Pancreas (tissue), 10 donors: ENCODE measurements around the gene SIAH3. TPM values are rescaled to one million over a fixed set of nuclear protein-coding genes. Genes with fewer than 3 reads are reported as not detected.
"Not testable (repeated sequence)": the region's sequence is repeated elsewhere in the genome, so short reads cannot be mapped to it uniquely, and the experiment has no call there.

Experiments
- ATAC-seq, 4 donors: fragments of 200-7000 bp; cut with Tn5 transposase; one replicate each; pipeline versions ENCODE4 v1.8.0 to v1.9.1; 2020; ENCODE audit warnings: mild to moderate bottlenecking in 4 of 4, moderate library complexity in 4 of 4
- DNase-seq, 6 donors: peaks; one replicate each; pipeline ENCODE4 v3.0.0-alpha.2; 2020
- FAIRE-seq: peaks from 2 replicates; lab custom pipeline; 2012; peaks lifted over from hg19 to GRCh38; lab: Jason Lieb, UNC
- H3K27ac ChIP-seq, 4 donors: fragments of 200-600 bp; sonication (generic); 1 replicate in 3 of 4; 2 replicates in 1 of 4; pipeline versions ENCODE4 v1.5.0 to v1.8.0; 2020
- H3K27me3 ChIP-seq, 4 donors: fragments of 200-600 bp; one replicate each; pipeline ENCODE4 v1.8.0; 2021
- H3K36me3 ChIP-seq, 3 donors: fragments of 200-600 bp; sonication (generic) in 1 of 3; one replicate each; pipeline versions ENCODE4 v1.5.0 to v1.8.0; 2020 to 2021
- H3K4me1 ChIP-seq, 3 donors: fragments of 200-600 bp; one replicate each; pipeline ENCODE4 v1.8.0; 2021
- H3K4me3 ChIP-seq, 4 donors: fragments of 200-600 bp; sonication (generic) in 2 of 4; one replicate each; pipeline versions ENCODE4 v1.5.0 to v1.8.0; 2020 to 2021
- H3K9me3 ChIP-seq, 4 donors: fragments of 200-600 bp; one replicate each; pipeline ENCODE4 v1.8.0; 2021
- CTCF ChIP-seq, 4 donors: fragments of 200-600 bp; sonication (generic) in 3 of 4; IDR thresholded peaks; one replicate each; pipeline versions ENCODE4 v1.5.0 to v1.8.0; 2021; ENCODE audit warnings: antibody characterized with exemption in 4 of 4
- WGBS, 2 donors: extraction: QIAGEN DNeasy Blood & Tissue Kit; methylation state at CpG; one replicate each; pipeline ENCODE4 v1.1.7; 2013; 5-methylcytosine and 5-hydroxymethylcytosine counted together
- intact Hi-C, 3 donors: fragments of 100-400 bp; cut with DNase I; formaldehyde crosslinking; loops; one replicate each; pipeline versions ENCODE4 v1.11.1 to v1.14.2; 2022
- polyA plus RNA-seq, 2 donors: library from polyadenylated mRNA; stranded (reverse); fragments of 200-250 nt; gene quantifications; one replicate each; pipeline ENCODE4 v1.2.3, GENCODE V29; 2013
- total RNA-seq, 6 donors: library from RNA; stranded (reverse); fragmentation: NEBNext Ultra II Directional in 4 of 6; extraction: Animal tissue kit (Norgen Biotek cat#: 25700) in 4 of 6; gene quantifications; one replicate each; pipeline versions ENCODE4 v1.2.1 to v1.2.4, GENCODE V29; 2021 to 2023
- donor health status: healthy with polysubstance abuse.
- donor health status: DM: no; HTN: no; CAD: no; lungs with moderate emphysema.
- donor health status: DM: no; HTN: no; CAD: no.
- donor health status: control.
- donor health status: control.
- donor health status: Bipolar disorder and iron deficiency.
- donor health status: DM: yes; HTN: yes; CAD: no.
- donor health status: DM: no; HTN: no; CAD: no.
- donor health status: DM: no; HTN: no; CAD: no.
- donor health status: DM: yes; HTN: yes; CAD: no.

Gene SIAH3
- total and polyA plus RNA-seq, 8 donors: 0.03 TPM; not detected in 7

GRCh38 chr13:45876781-45877180, 25.2 kb upstream of the SIAH3 start:
- no peak for TF ChIP-seq CTCF (IDR thresholded peaks at IDR 0.05)
- no peak for DNase-seq
- Histone ChIP-seq H3K9me3 (no peaks in the 10 kb centered on the region), H3K4me1 (no peaks in the 10 kb centered on the region), H3K36me3 (no peaks in the 10 kb centered on the region), H3K27ac (no peak overlapping the region), H3K4me3 (no peak overlapping the region), H3K27me3 (no peaks in the 10 kb centered on the region)
- intact Hi-C loops: no loop called here
- no peak for FAIRE-seq
- 84 to 88% methylated on average over 4 of the region's 4 CpGs for WGBS, 2 donors
- ATAC-seq: no peak

GRCh38 chr13:45875951-45876350, 24.4 kb upstream of the SIAH3 start:
- no peak overlapping the region for H3K27ac ChIP-seq
- H3K27me3 ChIP-seq: no peaks in the 10 kb centered on the region
- no peak for TF ChIP-seq CTCF (IDR thresholded peaks at IDR 0.05)
- ATAC-seq (no peak), FAIRE-seq (no peak), DNase-seq (no peak)
- H3K4me1 ChIP-seq: no peaks in the 10 kb centered on the region
- intact Hi-C loops: no loop called here
- no peaks in the 10 kb centered on the region for H3K36me3 ChIP-seq
- H3K4me3 ChIP-seq: no peak overlapping the region
- WGBS, 2 donors: 84 to 88% methylated on average over 9 of the region's 9 CpGs
- H3K9me3 ChIP-seq: no peaks in the 10 kb centered on the region

- no peak for DNase-seq
Observed at GRCh38 chr13:45873491-45874325, 22.2 kb upstream of the SIAH3 start.

GRCh38 chr13:45872566-45872965, 21.0 kb upstream of the SIAH3 start:
- no peak for TF ChIP-seq CTCF (IDR thresholded peaks at IDR 0.05)
- Histone ChIP-seq H3K9me3 (no peaks in the 10 kb centered on the region), H3K27ac (no peak overlapping the region), H3K27me3 (no peaks in the 10 kb centered on the region), H3K4me3 (no peak overlapping the region), H3K4me1 (no peaks in the 10 kb centered on the region), H3K36me3 (no peaks in the 10 kb centered on the region)
- no peak for ATAC-seq
- intact Hi-C loops: no loop called here
- WGBS, 2 donors: 57 to 64% methylated on average over 3 of the region's 3 CpGs
- DNase-seq: no peak
- no peak for FAIRE-seq

More at GRCh38 chr13:45873491-45874325, 22.2 kb upstream of the SIAH3 start:
- H3K9me3 ChIP-seq: no peaks in the 10 kb centered on the region
- intact Hi-C loops: no loop called here
- FAIRE-seq (no peak), ATAC-seq (peak in 2 of 4 donors; percentile 21 to 54)
- 68 to 69% methylated on average over 8 of the region's 8 CpGs for WGBS, 2 donors
- H3K4me1 ChIP-seq: no peaks in the 10 kb centered on the region
- no peak overlapping the region for H3K4me3 ChIP-seq
- no peak for TF ChIP-seq CTCF (IDR thresholded peaks at IDR 0.05)
- no peaks in the 10 kb centered on the region for H3K36me3 ChIP-seq
- no peaks in the 10 kb centered on the region for H3K27me3 ChIP-seq
- H3K27ac ChIP-seq: no peak overlapping the region

GRCh38 chr13:45871201-45871600, 19.6 kb upstream of the SIAH3 start:
- H3K36me3 ChIP-seq, intact Hi-C loops, FAIRE-seq, H3K27me3 ChIP-seq, ATAC-seq, H3K4me1 ChIP-seq, H3K4me3 ChIP-seq, DNase-seq, H3K9me3 ChIP-seq, H3K27ac ChIP-seq: not testable (repeated sequence)
- WGBS, 2 donors: 63 to 65% methylated on average over 6 of the region's 6 CpGs
